ENCODE measurements around the gene TPH2. TPM values are rescaled to one million over a fixed set of nuclear protein-coding genes. Genes with fewer than 3 reads are reported as not detected.

The TPH2 gene
- total RNA-seq, 1 experiment from 2014 or later, result 0.66 TPM

- peak; percentile 29; the same call in 2 of the 3 replicates for TF ChIP-seq CTCF (conservative IDR thresholded peaks at IDR 0.05)
- Histone ChIP-seq H4K8ac (replicated peaks; ENCODE audit: insufficient read length, low read depth, low read length) (no peak overlapping the region), H3K79me1 (ENCODE audit: insufficient read depth, low read depth, low read length, poor library complexity, severe bottlenecking) (no peaks in the 10 kb centered on the region), H2BK5ac (ENCODE audit: insufficient read length, low read length) (no peak overlapping the region), H2AFZ (ENCODE audit: low read length) (no peak overlapping the region), H4K5ac (ENCODE audit: insufficient read length, low read depth, low read length) (no peak overlapping the region), H2AK5ac (ENCODE audit: insufficient read length, low read length) (no peak overlapping the region), H3K9me3 (ENCODE audit: control insufficient read depth, low read depth, low read length) (no peaks in the 10 kb centered on the region), H4K20me1 (ENCODE audit: control insufficient read depth, insufficient read depth, insufficient read length) (no peaks in the 10 kb centered on the region), H3K27me3 (ENCODE audit: insufficient read depth, low read length) (no peaks in the 10 kb centered on the region), H3K23me2 (ENCODE audit: insufficient read length, low read depth, low read length, poor library complexity, severe bottlenecking) (no peaks in the 10 kb centered on the region), H2BK15ac (ENCODE audit: low read depth, low read length) (no peak overlapping the region), H3K56ac (ENCODE audit: insufficient read length, low read depth, low read length) (no peak overlapping the region), H3K4me2 (ENCODE audit: insufficient read depth, insufficient read length, low read length) (no peak overlapping the region), H3K9ac (ENCODE audit: extremely low read depth, insufficient read length, low read length) (no peak overlapping the region), H3T11ph (ENCODE audit: low read length) (no peak overlapping the region), H2BK120ac (ENCODE audit: low read depth, low read length, poor library complexity, severe bottlenecking) (no peak overlapping the region), H3K14ac (ENCODE audit: insufficient read depth, low read length) (no peak overlapping the region), H3K27ac (ENCODE audit: insufficient read length, low read depth, low read length) (no peak overlapping the region), H3K4ac (ENCODE audit: low read depth, low read length) (no peak overlapping the region), H3K18ac (ENCODE audit: insufficient read length, low read depth, low read length) (no peak overlapping the region), H2BK12ac (ENCODE audit: insufficient read length, low read depth, low read length) (no peak overlapping the region), H2BK20ac (ENCODE audit: low read depth, low read length, poor library complexity, severe bottlenecking) (no peak overlapping the region), H3K23ac (ENCODE audit: insufficient read length, low read depth, low read length) (no peak overlapping the region), H4K91ac (ENCODE audit: insufficient read length, low read depth, low read length) (no peak overlapping the region), H3K4me1 (ENCODE audit: insufficient read depth, low read length) (no peaks in the 10 kb centered on the region; the same call in 1 of the 2 replicates), H3K79me2 (ENCODE audit: insufficient read depth, low read length) (no peaks in the 10 kb centered on the region)
- H3K27ac Mint-ChIP-seq, result no peak overlapping the region
- H3K27me3 Mint-ChIP-seq (ENCODE audit: low read depth), result no peaks in the 10 kb centered on the region
- H3K9me3 Mint-ChIP-seq, result peaks cover 11 to 13% of the 10 kb centered on the region in 2 experiments
- H3K4me3 Mint-ChIP-seq, result no peak overlapping the region
- peak; percentile 44 for DNase-seq
- H3K4me1 Mint-ChIP-seq, result peaks cover 13 to 20% of the 10 kb centered on the region in 2 experiments
- no CpG with 5 or more reads among the region's 5 CpGs for WGBS (ENCODE audit: extremely low coverage, insufficient read length, low lambda C conversion rate)
- peaks cover 4 to 14% (median 6%) of the 10 kb centered on the region in 3 experiments; a peak in 4 of 7 replicates for H3K36me3 Mint-ChIP-seq (ENCODE audit: insufficient read depth in 1 of 3, low read depth in 3 of 3)
Measured at GRCh38 chr12:72035625-72036024, 97.0 kb downstream of the TPH2 start.

Measured in H9 (cell line).